Subcutaneous abdominal adipose tissue (tissue), 5 donors: ENCODE data around the gene IGFALS.
A peak's percentile ranks its signal among the peaks of the same experiment; 100 is the strongest.

Source experiments
- H3K27ac ChIP-seq: one replicate; pipeline ENCODE4 v1.7.0; 2013; ENCODE audit warnings: low read depth, mild to moderate bottlenecking, inconsistent platforms, low read length, moderate library complexity
- H3K27me3 ChIP-seq, 5 donors: one replicate each; pipeline ENCODE4 v1.7.0; 2013; ENCODE audit warnings: low read length in 5 of 5, inconsistent platforms in 1 of 5; ENCODE audit not compliant: control insufficient read depth in 5 of 5, insufficient read depth in 4 of 5
- H3K36me3 ChIP-seq, 5 donors: one replicate each; pipeline ENCODE4 v1.7.0; 2013; ENCODE audit warnings: low read length in 5 of 5; ENCODE audit not compliant: control insufficient read depth in 5 of 5, insufficient read depth in 5 of 5
- H3K4me1 ChIP-seq, 5 donors: one replicate each; pipeline ENCODE4 v1.7.0; 2013; ENCODE audit warnings: low read length in 5 of 5, mild to moderate bottlenecking in 3 of 5, moderate library complexity in 1 of 5; ENCODE audit not compliant: control insufficient read depth in 5 of 5, insufficient read depth in 5 of 5
- H3K4me3 ChIP-seq, 5 donors: one replicate each; pipeline ENCODE4 v1.7.0; 2013; ENCODE audit warnings: low read length in 5 of 5, low read depth in 1 of 5
- H3K9ac ChIP-seq, 5 donors: one replicate each; pipeline ENCODE4 v1.7.0; 2013; ENCODE audit warnings: low read length in 5 of 5, mild to moderate bottlenecking in 4 of 5, moderate library complexity in 3 of 5
- H3K9me3 ChIP-seq, 5 donors: one replicate each; pipeline ENCODE4 v1.7.0; 2013; ENCODE audit warnings: low read length in 5 of 5; ENCODE audit not compliant: control insufficient read depth in 5 of 5
- donor health status: healthy.
- donor health status: healthy.
- donor health status: healthy.
- donor health status: healthy.
- donor health status: healthy.

Gene IGFALS

GRCh38 chr16:1782408-1783264 is 10.9 kb downstream of the IGFALS start, which contains the start of the genes NUBP2 and SPSB3:
TSS of gene NUBP2 (plus strand) at chr16:1782960. CDS start at chr16:1783021, 61 bp downstream.
TSS of gene SPSB3 (minus strand) at chr16:1782571. CDS start at chr16:1781483, 1,088 bp downstream.
- Histone ChIP-seq H3K27ac (peak within 1 kb of the TSS; percentile 80), H3K27me3 (no peaks in the 10 kb centered on the region), H3K4me1 (peaks cover 0 to 44% (median 34%) of the 10 kb centered on the region in 5 donors), H3K4me3 (peak within 1 kb of the TSS; percentile 79 to 86 (median 83)), H3K9ac (peak within 1 kb of the TSS; percentile 68 to 88 (median 83)), H3K36me3 (peaks cover 0 to 51% (median 36%) of the 10 kb centered on the region in 5 donors), H3K9me3 (no peaks in the 10 kb centered on the region)

DNA sequence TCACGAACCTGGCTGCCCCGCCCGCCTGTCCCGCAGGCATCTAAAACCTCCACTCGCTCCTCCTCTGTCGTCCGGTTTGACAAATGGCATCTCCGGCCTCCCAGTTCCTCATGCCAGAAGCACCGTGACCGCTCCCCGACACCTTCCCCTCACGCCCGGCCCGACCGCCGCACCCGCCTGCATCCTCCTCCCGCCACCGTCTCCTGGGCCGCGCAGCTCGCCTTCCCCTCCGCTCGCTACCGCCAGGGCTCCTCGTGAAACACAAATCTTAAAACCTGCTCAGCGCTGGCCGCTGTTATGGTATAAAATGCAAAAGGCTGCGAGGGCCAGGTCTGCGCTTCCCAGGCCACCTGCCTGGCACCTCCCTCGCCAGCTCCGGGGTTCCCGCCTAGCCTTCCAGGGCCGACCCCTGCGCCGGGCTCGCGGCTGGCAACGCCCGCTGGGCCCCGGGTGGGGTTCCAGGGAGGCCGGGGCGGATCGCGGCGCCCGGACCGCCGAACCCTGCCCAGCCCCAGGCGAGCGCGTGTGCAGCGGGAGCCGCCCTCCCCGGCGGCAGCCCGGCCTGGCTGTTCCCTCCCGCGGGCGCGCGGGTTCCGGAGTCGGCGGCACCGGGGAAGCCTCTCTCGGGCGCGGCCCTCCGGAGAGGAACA is 11.6 kb downstream of the IGFALS start:
- peaks cover 0 to 51% (median 36%) of the 10 kb centered on the region in 5 donors for H3K36me3 ChIP-seq
- peak overlapping the region; percentile 50 for H3K27ac ChIP-seq
- H3K4me1 ChIP-seq = peaks cover 0 to 44% (median 34%) of the 10 kb centered on the region in 5 donors
- H3K9ac ChIP-seq = peak overlapping the region in 4 of 5 donors; percentile 65 to 78 (median 77)
- peak overlapping the region in 4 of 5 donors; percentile 65 to 83 (median 80) for H3K4me3 ChIP-seq
- H3K27me3 ChIP-seq = no peaks in the 10 kb centered on the region
- no peaks in the 10 kb centered on the region for H3K9me3 ChIP-seq

DNA sequence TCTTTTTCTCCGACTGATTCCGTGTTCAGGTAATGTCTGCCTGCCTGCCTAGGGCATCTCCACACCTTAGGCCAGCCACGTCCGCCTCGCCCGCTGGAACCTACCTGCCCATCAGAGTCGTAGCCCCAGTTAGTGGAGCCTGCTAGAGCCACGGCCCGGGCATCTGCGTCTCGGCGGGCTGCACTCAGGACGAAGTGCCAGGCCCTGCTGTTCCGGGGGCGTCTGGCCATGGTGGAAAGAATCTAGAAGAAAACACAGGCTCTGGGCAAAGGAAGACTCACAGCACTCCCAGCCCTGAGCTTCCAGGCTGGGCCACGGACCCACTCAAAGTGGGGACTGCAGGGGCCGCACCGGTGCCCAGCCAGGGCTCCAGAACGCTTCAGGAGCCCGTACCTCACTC is 12.3 kb downstream of the IGFALS start:
- H3K27ac ChIP-seq = no peak overlapping the region
- H3K27me3 ChIP-seq = no peaks in the 10 kb centered on the region
- no peaks in the 10 kb centered on the region for H3K9me3 ChIP-seq
- peaks cover 0 to 51% (median 37%) of the 10 kb centered on the region in 5 donors for H3K36me3 ChIP-seq
- H3K4me3 ChIP-seq = peak overlapping the region in 4 of 5 donors; percentile 65 to 83 (median 80)
- H3K4me1 ChIP-seq = peaks cover 0 to 40% (median 34%) of the 10 kb centered on the region in 5 donors
- peak overlapping the region in 4 of 5 donors; percentile 65 to 78 (median 77) for H3K9ac ChIP-seq

DNA sequence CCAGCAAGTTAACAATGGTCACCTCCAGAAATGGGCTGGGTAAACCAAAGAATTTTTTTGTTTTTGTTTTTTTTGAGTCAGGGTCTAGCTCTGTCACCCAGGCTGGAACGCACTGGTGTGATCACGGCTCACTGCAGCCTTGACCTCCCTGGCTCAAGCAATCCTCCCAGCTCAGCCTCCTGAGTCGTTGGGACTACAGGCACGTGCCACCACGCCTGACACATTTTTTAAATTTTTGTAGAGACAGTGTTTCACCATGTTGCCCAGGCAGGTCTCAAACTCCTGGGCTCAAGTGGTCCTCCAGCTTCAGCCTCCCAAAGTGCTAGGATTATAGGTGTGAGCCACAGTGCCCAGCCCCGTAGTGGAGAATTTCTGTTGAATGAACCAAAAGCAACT is 12.8 kb downstream of the IGFALS start:
- H3K9ac ChIP-seq = peak overlapping the region in 1 of 5 donors; percentile 35
- peaks cover 0 to 53% (median 38%) of the 10 kb centered on the region in 5 donors for H3K36me3 ChIP-seq
- no peak overlapping the region for H3K4me3 ChIP-seq

GRCh38 chr16:1779741-1780676 is 13.5 kb downstream of the IGFALS start:
- peaks cover 0 to 38% (median 33%) of the 10 kb centered on the region in 5 donors for H3K4me1 ChIP-seq
- no peak overlapping the region for H3K27ac ChIP-seq
- no peaks in the 10 kb centered on the region for H3K9me3 ChIP-seq
- no peaks in the 10 kb centered on the region for H3K27me3 ChIP-seq
- H3K36me3 ChIP-seq = peaks cover 0 to 57% (median 43%) of the 10 kb centered on the region in 5 donors
- H3K9ac ChIP-seq = peak overlapping the region in 1 of 5 donors; percentile 35
- H3K4me3 ChIP-seq = no peak overlapping the region

More for the DNA sequence above, 12.8 kb downstream of the IGFALS start:
- no peak overlapping the region for H3K27ac ChIP-seq
- no peaks in the 10 kb centered on the region for H3K27me3 ChIP-seq
- H3K4me1 ChIP-seq = peaks cover 0 to 40% (median 34%) of the 10 kb centered on the region in 5 donors
- H3K9me3 ChIP-seq = no peaks in the 10 kb centered on the region

DNA sequence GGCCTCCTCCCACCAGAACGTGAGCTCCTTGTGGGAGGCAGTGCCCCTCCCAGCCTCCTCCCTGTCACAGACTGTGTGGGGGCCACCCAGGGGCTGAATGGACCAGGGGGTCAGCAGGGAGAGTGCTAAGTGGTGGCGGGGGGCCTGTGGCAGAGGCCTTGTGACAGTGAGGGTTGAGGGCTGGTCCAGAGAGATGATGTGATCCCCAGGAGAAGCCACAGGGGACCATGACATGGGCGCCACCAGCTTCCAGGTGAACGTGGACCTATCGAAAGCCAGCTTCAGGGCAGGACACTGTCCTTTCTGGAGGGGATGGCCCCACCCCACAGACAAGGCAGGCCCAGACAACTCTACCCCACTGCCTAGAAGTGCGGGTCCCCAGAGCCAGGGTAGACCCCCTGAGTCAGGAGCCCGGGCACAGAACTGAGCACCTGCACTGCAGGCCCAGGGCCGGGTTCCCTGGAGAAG is 14.2 kb downstream of the IGFALS start:
- Histone ChIP-seq H3K4me3 (no peak overlapping the region), H3K27ac (no peak overlapping the region), H3K27me3 (no peaks in the 10 kb centered on the region), H3K9ac (peak overlapping the region in 1 of 5 donors; percentile 35), H3K4me1 (peaks cover 0 to 43% (median 37%) of the 10 kb centered on the region in 5 donors), H3K36me3 (peaks cover 0 to 57% (median 43%) of the 10 kb centered on the region in 5 donors), H3K9me3 (no peaks in the 10 kb centered on the region)

DNA sequence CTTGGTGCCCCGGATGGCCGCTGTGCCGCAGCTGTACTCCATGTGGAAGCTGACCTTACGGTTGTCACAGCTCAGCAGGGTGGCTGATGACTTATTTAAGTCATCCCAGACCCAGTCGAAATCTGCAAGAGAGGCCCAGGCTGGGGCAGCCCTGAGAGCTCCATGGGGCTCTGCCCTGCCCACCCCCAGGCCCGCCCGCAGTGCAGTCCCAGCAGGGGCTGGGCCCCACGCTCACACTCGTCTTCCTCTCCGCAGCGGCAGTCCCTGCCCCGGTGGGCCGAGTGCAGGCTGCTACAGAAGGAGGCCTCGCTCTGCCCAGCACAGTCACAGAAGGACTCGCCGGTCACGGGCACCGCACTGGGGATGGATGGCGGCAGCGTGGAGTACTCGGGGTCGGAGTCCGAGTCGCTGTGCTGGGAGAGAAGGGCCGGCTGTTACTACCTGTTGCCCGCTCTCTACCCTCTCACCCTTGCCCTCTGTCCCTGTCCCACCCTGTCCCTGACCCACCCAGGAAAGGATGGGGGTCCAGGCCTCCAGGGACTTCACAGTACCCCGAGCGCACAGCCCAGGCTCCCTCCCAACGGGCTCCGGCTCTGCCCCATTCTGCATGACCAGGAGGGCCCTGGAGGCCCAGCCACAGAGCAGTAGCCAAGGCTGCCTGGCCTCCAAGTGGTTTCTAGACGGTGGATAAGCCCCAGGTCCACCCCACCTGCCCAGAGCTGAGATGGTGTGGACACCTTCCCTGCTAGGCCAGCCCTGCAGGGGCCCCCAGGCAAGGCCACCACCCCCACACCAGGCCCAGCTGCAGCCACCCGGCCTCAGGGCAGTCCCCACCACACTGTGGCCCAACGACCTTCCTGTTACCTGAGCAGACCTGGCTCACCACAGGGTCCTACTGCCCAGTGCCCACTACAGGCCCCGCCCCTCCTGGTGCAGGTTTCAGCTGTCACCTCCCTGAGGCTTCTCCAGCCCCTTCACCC is 15.0 kb downstream of the IGFALS start:
- peaks cover 4 to 43% (median 39%) of the 10 kb centered on the region in 5 donors for H3K4me1 ChIP-seq
- H3K27ac ChIP-seq = no peak overlapping the region
- H3K27me3 ChIP-seq = no peaks in the 10 kb centered on the region
- no peaks in the 10 kb centered on the region for H3K9me3 ChIP-seq
- peaks cover 0 to 57% (median 43%) of the 10 kb centered on the region in 5 donors for H3K36me3 ChIP-seq
- H3K9ac ChIP-seq = peak overlapping the region in 1 of 5 donors; percentile 35
- no peak overlapping the region for H3K4me3 ChIP-seq

- peaks cover 0 to 57% (median 43%) of the 10 kb centered on the region in 5 donors for H3K36me3 ChIP-seq
- H3K27ac ChIP-seq = no peak overlapping the region
Measured at GRCh38 chr16:1777375-1778199, 15.9 kb downstream of the IGFALS start.

More at GRCh38 chr16:1777375-1778199, 15.9 kb downstream of the IGFALS start:
- Histone ChIP-seq H3K4me3 (no peak overlapping the region), H3K4me1 (peaks cover 4 to 39% (median 37%) of the 10 kb centered on the region in 5 donors), H3K27me3 (no peaks in the 10 kb centered on the region), H3K9ac (no peak overlapping the region), H3K9me3 (no peaks in the 10 kb centered on the region)
